ENCODE results near the gene VPS35L.

VPS35L gene

DNA sequence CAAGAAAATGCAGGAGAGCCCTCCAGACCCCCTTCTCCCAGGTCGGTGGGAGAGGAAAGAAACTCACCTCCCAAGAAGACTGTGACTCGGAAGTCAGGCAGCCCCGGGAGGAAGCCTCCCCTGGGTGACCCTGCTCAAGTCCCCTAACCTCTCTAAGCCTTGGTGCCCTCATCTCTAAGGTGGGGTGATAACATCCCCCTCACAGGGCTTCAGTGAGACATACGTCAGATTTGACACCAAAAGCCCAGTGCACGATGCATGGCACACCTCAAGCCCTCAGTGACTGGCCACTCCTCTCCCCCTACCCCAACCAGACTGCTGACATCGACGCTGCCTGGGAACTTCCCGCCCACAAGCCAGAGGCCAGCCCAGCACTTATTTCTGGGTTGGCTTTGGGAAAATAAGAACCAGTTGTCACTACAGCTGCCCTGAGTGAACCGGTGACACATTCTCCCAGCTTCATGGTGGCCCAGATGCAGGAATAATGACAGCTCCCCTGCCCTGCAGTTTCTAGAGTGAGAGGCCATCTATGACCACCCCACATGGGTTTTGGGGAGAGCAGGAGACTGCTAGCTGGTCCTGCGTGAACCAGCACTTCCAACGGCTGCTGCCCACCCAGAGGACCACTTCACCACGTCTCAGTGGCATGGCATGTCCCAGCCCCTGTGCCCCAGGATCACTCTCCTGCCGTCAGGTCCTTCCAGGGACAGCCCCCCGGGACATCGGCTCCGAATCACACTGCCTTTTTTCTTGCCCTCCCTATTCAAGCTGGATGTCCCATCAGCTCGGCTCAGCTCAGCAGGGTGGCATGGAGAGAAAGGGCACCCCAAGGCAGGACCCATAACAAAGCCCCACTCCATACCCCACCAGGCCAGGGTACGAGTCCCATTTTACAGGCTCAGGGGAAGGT lies 153.0 kb downstream of the VPS35L start:
- TF ChIP-seq, protein P1, sequence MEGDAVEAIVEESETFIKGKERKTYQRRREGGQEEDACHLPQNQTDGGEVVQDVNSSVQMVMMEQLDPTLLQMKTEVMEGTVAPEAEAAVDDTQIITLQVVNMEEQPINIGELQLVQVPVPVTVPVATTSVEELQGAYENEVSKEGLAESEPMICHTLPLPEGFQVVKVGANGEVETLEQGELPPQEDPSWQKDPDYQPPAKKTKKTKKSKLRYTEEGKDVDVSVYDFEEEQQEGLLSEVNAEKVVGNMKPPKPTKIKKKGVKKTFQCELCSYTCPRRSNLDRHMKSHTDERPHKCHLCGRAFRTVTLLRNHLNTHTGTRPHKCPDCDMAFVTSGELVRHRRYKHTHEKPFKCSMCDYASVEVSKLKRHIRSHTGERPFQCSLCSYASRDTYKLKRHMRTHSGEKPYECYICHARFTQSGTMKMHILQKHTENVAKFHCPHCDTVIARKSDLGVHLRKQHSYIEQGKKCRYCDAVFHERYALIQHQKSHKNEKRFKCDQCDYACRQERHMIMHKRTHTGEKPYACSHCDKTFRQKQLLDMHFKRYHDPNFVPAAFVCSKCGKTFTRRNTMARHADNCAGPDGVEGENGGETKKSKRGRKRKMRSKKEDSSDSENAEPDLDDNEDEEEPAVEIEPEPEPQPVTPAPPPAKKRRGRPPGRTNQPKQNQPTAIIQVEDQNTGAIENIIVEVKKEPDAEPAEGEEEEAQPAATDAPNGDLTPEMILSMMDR (IDR thresholded peaks at IDR 0.05; ENCODE audit: extremely low read depth, missing control alignments), result no peak
- no peak for DNase-seq (ENCODE audit: low spot score)

DNA sequence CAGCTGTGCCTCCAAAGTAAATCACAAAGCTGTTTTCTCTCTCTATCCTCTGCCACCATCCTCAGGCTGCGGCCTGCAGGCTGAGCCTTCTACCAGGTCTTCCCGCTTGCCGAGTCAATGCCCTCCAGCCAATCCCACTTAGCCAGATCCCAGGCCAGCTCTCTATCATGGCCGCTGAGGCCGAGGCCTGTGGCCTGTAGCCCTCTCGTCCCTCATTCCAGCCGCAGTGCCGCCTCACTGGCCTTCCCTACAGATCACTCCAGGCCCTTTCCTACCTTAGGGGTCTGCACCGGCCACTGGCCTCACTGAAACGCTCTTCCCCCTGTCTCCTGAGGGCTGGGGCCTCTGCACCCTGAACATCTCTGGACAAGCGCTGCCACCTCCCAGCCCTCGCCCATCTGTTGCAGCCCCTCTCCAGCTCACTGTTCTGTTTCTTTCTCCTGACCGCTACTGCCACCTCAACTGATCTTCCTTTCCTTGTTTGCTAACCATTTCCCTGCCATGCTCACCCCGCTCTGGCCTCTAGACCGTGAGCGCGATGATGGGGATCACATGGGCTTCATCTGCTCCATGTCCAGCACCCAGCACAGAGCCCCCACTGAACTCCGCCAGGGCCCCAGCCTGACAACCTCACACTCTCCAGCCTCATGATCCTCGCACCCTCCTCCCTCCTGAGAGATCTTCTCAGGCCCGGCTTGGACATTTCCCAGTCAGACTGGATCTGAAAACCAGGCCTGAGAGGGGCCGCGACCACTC lies 154.1 kb downstream of the VPS35L start:
- TF ChIP-seq, protein P1 (IDR thresholded peaks at IDR 0.05; ENCODE audit: extremely low read depth, missing control alignments), result no peak
- DNase-seq (ENCODE audit: low spot score), result no peak

DNA sequence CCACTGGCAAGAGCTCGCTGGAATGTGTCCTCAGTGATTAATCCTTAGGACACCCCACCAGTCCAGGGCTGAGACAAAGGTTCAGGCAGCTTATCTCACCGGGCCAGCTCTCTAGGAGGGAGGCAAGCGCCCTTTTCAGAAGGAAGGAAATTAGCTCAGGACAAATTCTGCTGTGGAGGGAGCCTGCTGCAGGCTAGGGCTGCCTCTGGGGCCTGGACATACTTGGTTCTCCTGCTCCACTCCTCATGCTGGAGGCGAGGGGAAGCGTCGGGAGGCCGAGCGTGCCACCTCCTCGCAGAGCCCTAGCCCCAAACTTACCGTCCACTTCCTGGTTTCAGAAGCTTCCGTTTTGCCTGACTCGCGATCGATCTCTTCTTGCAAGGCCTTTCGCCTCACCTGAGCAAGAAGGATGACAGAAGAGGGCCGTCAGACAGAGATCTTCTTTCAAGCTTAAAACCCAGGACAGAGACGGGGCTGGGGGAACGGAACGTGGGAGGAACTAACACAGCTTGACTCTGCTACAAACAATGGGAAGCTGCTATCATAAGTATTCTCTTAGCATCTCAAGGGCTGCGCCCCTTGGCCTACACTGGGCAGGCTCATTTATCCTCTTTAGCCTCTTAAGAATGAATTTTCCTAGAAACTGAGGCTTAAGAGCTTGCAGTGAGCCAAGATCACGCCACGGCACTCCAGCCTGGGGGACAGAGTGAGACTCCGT lies 154.8 kb downstream of the VPS35L start:
- no peak for DNase-seq (ENCODE audit: low spot score)
- TF ChIP-seq, protein P1 (IDR thresholded peaks at IDR 0.05; ENCODE audit: extremely low read depth, missing control alignments), result no peak

DNA sequence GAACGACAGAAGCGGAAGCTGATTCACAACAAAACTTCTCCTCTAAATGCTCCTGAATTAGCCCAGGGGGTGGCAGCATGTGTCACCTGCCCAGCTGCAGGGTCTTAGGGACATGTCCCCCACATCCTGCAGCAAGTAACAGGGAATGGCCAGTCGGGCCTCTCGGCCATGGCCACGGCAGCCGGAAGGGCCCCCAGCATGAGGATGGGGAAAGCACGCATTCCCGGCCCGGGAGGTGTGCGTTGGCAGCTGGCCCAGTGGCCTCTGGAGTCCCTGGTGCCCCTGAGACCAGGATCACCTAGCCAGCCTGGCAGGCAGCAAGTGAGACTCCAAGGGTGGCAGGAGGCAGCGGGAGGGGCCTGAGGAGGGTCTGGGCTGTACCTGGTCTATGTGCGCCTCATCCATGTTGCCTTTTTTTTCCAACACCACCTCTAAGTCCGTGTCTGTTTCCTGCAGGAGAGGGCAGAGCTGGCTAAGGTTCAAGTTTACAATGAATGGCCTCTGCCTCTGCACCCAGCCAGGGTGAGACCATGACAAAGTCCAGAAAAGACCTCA lies 155.6 kb downstream of the VPS35L start:
- TF ChIP-seq, protein P1 (IDR thresholded peaks at IDR 0.05; ENCODE audit: extremely low read depth, missing control alignments), result no peak

DNA sequence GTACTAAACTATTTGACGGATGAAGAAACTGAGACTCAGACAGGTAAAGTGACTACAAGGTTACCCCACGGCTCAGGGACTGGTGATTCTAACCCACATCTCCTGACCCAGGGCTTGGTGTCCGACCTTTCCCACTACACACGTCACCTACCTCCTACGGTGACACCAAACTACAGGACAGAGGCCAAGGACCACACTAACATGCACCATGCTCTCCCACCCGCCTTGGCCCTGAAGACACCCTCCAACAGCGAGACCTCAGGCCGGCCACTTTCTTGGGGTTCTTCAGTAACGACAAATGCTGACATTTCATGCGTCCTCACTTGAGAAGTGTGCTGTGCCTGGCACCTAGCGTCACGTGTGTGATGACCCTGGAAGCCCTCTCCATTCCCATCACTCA lies 156.1 kb downstream of the VPS35L start:
- DNase-seq (ENCODE audit: low spot score), result no peak
- TF ChIP-seq, protein P1 (IDR thresholded peaks at IDR 0.05; ENCODE audit: extremely low read depth, missing control alignments), result no peak

More for the DNA sequence above, 155.6 kb downstream of the VPS35L start:
- DNase-seq (ENCODE audit: low spot score), result no peak

DNA sequence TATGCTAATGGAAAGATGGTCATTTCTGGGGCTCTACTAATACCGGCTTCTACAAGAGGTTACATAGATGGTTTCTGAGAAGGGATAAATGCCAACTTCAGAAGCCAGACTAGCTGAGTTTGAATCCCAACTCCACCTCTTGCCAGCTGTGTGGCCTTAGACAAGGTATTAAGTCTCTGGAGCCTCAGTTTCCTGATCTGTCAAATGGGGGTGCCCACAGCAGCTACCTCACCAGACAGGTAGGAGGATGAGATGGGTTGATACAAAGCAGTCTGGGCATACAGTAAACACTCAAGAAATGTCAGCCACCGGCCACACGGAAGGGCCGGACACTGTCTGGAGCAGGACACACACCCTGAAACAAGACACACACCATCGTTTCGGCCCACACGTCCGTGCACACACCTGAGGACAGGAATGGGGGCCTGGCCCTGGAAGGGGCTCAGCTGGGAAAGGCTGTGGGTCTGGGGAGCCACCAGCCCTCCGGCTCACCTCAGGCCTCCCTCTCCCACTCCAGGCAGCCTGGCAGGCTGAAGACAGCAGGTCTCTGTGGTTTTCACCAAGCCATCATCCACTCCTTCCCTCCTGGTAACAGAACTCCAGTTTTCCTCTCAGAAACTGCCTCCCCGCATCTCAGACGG lies 157.0 kb downstream of the VPS35L start:
- no peak for DNase-seq (ENCODE audit: low spot score)
- TF ChIP-seq, protein P1 (IDR thresholded peaks at IDR 0.05; ENCODE audit: extremely low read depth, missing control alignments), result no peak

Data from GM20000 (cell line).